ENCODE measurements around the gene POLA2.

Gene POLA2

GRCh38 chr11:65251476-65251875 lies 10.3 kb upstream of the POLA2 start:
- no peak for TF ChIP-seq TCF4 (CRISPR knock-in tag; IDR thresholded peaks at IDR 0.05; ENCODE audit: borderline replicate concordance)
- no peak for TF ChIP-seq ZC3H10 (CRISPR knock-in tag; IDR thresholded peaks at IDR 0.05)
- no peak for TF ChIP-seq POU6F1 (CRISPR knock-in tag; IDR thresholded peaks at IDR 0.05; ENCODE audit: borderline replicate concordance, low read depth)
- no peak for TF ChIP-seq TSHZ2 (CRISPR knock-in tag; IDR thresholded peaks at IDR 0.05)
- no peak for TF ChIP-seq RARB (CRISPR knock-in tag; IDR thresholded peaks at IDR 0.05)
- TF ChIP-seq OSR1 (CRISPR knock-in tag; IDR thresholded peaks at IDR 0.05) = no peak
- TF ChIP-seq BACH2 (CRISPR knock-in tag; IDR thresholded peaks at IDR 0.05; ENCODE audit: borderline replicate concordance) = no peak
- no peak for TF ChIP-seq ZNF70 (CRISPR knock-in tag; IDR thresholded peaks at IDR 0.05)
- TF ChIP-seq CSRNP3 (CRISPR knock-in tag; IDR thresholded peaks at IDR 0.05) = no peak
- no peak for TF ChIP-seq ZFP30 (CRISPR knock-in tag; IDR thresholded peaks at IDR 0.05)
- TF ChIP-seq ZNF8 (CRISPR knock-in tag; IDR thresholded peaks at IDR 0.05) = no peak
- no peak for TF ChIP-seq ZFP3 (CRISPR knock-in tag; IDR thresholded peaks at IDR 0.05)
- TF ChIP-seq PPARA (CRISPR knock-in tag; IDR thresholded peaks at IDR 0.05; ENCODE audit: borderline replicate concordance) = no peak
- TF ChIP-seq GLIS3 (CRISPR knock-in tag; IDR thresholded peaks at IDR 0.05) = no peak
- TF ChIP-seq TOX (CRISPR knock-in tag; IDR thresholded peaks at IDR 0.05; ENCODE audit: borderline replicate concordance) = no peak
- no peak for TF ChIP-seq ESRRG (CRISPR knock-in tag; IDR thresholded peaks at IDR 0.05)
- no peak for TF ChIP-seq ISL1 (CRISPR knock-in tag; IDR thresholded peaks at IDR 0.05)

GRCh38 chr11:65254724-65255123 lies 7.0 kb upstream of the POLA2 start:
- no peak for ATAC-seq
- TF ChIP-seq ISL1 (CRISPR knock-in tag; IDR thresholded peaks at IDR 0.05) = no peak

More at GRCh38 chr11:65251476-65251875, 10.3 kb upstream of the POLA2 start:
- ATAC-seq = no peak

- TF ChIP-seq CSRNP3 (CRISPR knock-in tag; IDR thresholded peaks at IDR 0.05) = no peak
- no peak for TF ChIP-seq BACH2 (CRISPR knock-in tag; IDR thresholded peaks at IDR 0.05; ENCODE audit: borderline replicate concordance)
- TF ChIP-seq RARB (CRISPR knock-in tag; IDR thresholded peaks at IDR 0.05) = no peak
- no peak for TF ChIP-seq SNAI2 (CRISPR knock-in tag; IDR thresholded peaks at IDR 0.05)
- TF ChIP-seq ARNTL (CRISPR knock-in tag; IDR thresholded peaks at IDR 0.05; ENCODE audit: borderline replicate concordance, low read depth) = no peak
- TF ChIP-seq POU6F1 (CRISPR knock-in tag; IDR thresholded peaks at IDR 0.05; ENCODE audit: borderline replicate concordance, low read depth) = no peak
- TF ChIP-seq PATZ1 (CRISPR knock-in tag; IDR thresholded peaks at IDR 0.05; ENCODE audit: borderline replicate concordance) = no peak
- no peak for TF ChIP-seq CREB5 (CRISPR knock-in tag; IDR thresholded peaks at IDR 0.05; ENCODE audit: low read depth)
- no peak for TF ChIP-seq ZNF70 (CRISPR knock-in tag; IDR thresholded peaks at IDR 0.05)
- no peak for TF ChIP-seq TOX (CRISPR knock-in tag; IDR thresholded peaks at IDR 0.05; ENCODE audit: borderline replicate concordance)
- no peak for TF ChIP-seq ESRRG (CRISPR knock-in tag; IDR thresholded peaks at IDR 0.05)
- no peak for TF ChIP-seq TSHZ2 (CRISPR knock-in tag; IDR thresholded peaks at IDR 0.05)
- no peak for TF ChIP-seq ZFP30 (CRISPR knock-in tag; IDR thresholded peaks at IDR 0.05)
- no peak for TF ChIP-seq ZC3H10 (CRISPR knock-in tag; IDR thresholded peaks at IDR 0.05)
- no peak for TF ChIP-seq ZFP3 (CRISPR knock-in tag; IDR thresholded peaks at IDR 0.05)
- no peak for TF ChIP-seq ISL1 (CRISPR knock-in tag; IDR thresholded peaks at IDR 0.05)
- TF ChIP-seq GLIS3 (CRISPR knock-in tag; IDR thresholded peaks at IDR 0.05) = no peak
These were observed 2.8 kb upstream of the POLA2 start for GRCh38 chr11:65258988-65259387.

More at GRCh38 chr11:65258988-65259387, 2.8 kb upstream of the POLA2 start:
- no peak for ATAC-seq

All from SK-N-SH treated with all-trans-retinoic acid at 6 μM for 48 hours (cell line).